Measurements from ENCODE around the gene SLC25A10.

The SLC25A10 gene

DNA sequence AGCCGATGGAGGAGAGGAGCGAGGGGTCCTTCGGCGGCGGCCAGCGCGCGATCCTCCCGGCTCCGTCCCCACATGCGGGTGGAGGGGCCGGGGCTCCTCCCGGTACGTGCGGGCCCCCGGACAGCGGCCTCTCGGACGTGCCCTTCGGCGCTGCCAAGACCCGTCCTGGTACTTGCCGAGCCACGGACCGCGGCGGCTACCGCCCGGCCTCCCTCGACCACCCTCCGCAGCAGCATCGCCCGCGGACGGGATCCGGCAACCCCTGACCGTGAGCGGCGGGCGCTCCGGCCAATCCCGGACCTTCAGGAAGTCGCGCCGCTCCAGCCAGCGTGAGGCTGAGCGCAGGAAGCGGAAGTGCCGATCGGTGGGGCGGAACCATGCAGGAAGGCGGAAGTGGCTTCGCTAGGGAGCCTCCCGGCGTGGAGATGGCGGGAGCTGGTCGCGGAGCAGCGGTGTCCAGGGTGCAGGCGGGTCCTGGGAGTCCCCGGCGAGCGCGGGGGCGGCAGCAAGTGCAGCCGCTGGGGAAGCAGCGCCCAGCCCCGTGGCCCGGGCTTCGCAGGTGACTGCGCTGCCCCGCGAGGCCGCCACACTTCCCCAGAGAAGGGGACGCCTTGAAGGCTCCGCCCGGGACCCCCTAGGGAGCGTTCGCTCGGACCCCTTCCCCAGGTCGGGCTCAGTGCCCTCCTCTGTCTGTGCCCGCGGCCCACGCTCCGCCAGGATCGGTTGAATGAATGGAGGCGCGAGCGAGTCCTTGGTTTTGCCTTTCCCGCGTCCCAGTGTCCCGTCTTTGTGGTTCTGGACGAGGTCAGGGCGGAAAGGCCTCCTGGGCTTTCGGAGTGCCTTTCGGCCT is 45.5 kb upstream of the SLC25A10 start, which contains the start of the genes CCDC137 and OXLD1 (continued):
- TF ChIP-seq, protein P1, sequence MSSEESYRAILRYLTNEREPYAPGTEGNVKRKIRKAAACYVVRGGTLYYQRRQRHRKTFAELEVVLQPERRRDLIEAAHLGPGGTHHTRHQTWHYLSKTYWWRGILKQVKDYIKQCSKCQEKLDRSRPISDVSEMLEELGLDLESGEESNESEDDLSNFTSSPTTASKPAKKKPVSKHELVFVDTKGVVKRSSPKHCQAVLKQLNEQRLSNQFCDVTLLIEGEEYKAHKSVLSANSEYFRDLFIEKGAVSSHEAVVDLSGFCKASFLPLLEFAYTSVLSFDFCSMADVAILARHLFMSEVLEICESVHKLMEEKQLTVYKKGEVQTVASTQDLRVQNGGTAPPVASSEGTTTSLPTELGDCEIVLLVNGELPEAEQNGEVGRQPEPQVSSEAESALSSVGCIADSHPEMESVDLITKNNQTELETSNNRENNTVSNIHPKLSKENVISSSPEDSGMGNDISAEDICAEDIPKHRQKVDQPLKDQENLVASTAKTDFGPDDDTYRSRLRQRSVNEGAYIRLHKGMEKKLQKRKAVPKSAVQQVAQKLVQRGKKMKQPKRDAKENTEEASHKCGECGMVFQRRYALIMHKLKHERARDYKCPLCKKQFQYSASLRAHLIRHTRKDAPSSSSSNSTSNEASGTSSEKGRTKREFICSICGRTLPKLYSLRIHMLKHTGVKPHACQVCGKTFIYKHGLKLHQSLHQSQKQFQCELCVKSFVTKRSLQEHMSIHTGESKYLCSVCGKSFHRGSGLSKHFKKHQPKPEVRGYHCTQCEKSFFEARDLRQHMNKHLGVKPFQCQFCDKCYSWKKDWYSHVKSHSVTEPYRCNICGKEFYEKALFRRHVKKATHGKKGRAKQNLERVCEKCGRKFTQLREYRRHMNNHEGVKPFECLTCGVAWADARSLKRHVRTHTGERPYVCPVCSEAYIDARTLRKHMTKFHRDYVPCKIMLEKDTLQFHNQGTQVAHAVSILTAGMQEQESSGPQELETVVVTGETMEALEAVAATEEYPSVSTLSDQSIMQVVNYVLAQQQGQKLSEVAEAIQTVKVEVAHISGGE (tag by site-specific recombination; conservative IDR thresholded peaks at IDR 0.05; ENCODE audit: low read depth): peak; percentile 93
- TF ChIP-seq, protein P2, sequence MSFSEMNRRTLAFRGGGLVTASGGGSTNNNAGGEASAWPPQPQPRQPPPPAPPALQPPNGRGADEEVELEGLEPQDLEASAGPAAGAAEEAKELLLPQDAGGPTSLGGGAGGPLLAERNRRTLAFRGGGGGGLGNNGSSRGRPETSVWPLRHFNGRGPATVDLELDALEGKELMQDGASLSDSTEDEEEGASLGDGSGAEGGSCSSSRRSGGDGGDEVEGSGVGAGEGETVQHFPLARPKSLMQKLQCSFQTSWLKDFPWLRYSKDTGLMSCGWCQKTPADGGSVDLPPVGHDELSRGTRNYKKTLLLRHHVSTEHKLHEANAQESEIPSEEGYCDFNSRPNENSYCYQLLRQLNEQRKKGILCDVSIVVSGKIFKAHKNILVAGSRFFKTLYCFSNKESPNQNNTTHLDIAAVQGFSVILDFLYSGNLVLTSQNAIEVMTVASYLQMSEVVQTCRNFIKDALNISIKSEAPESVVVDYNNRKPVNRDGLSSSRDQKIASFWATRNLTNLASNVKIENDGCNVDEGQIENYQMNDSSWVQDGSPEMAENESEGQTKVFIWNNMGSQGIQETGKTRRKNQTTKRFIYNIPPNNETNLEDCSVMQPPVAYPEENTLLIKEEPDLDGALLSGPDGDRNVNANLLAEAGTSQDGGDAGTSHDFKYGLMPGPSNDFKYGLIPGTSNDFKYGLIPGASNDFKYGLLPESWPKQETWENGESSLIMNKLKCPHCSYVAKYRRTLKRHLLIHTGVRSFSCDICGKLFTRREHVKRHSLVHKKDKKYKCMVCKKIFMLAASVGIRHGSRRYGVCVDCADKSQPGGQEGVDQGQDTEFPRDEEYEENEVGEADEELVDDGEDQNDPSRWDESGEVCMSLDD (tag by site-specific recombination; IDR thresholded peaks at IDR 0.05): peak; percentile 37; the same call in 1 of the 2 replicates
- TF ChIP-seq ZNF175 (tag by site-specific recombination; IDR thresholded peaks at IDR 0.05) (no peak), SETDB1 (IDR thresholded peaks at IDR 0.05; ENCODE audit: insufficient read length, low read length) (no peak), OSR2 (tag by site-specific recombination; IDR thresholded peaks at IDR 0.05) (no peak), ZNF184 (tag by site-specific recombination; IDR thresholded peaks at IDR 0.05) (0 out of 2 replicates have a peak, but pooled peaks have one; percentile 26), BCL11B (tag by site-specific recombination; IDR thresholded peaks at IDR 0.05; ENCODE audit: low read depth) (peak; percentile 82; the same call in 1 of the 2 replicates), ZNF843 (tag by site-specific recombination; IDR thresholded peaks at IDR 0.05) (no peak), EGR2 (tag by site-specific recombination; IDR thresholded peaks at IDR 0.05; ENCODE audit: low read depth) (peak; percentile 56), ZNF621 (tag by site-specific recombination; IDR thresholded peaks at IDR 0.05) (no peak), ZNF138 (tag by site-specific recombination; IDR thresholded peaks at IDR 0.05; ENCODE audit: borderline replicate concordance) (no peak), ZSCAN30 (tag by site-specific recombination; IDR thresholded peaks at IDR 0.05) (peak; percentile 60; the same call in 1 of the 2 replicates), ZNF292 (tag by site-specific recombination; IDR thresholded peaks at IDR 0.05; ENCODE audit: borderline replicate concordance, low read depth) (no peak), SP2 (tag by site-specific recombination; IDR thresholded peaks at IDR 0.05) (peak; percentile 99), ZNF157 (tag by site-specific recombination; IDR thresholded peaks at IDR 0.05) (no peak), ZNF155 (tag by site-specific recombination; IDR thresholded peaks at IDR 0.05) (no peak), ZNF529 (tag by site-specific recombination; IDR thresholded peaks at IDR 0.05; ENCODE audit: insufficient replicate concordance) (no peak), ZNF266 (tag by site-specific recombination; IDR thresholded peaks at IDR 0.05; ENCODE audit: low read depth) (no peak), PRDM1 (tag by site-specific recombination; IDR thresholded peaks at IDR 0.05) (no peak), ZNF48 (tag by site-specific recombination; IDR thresholded peaks at IDR 0.05) (no peak), BCL11A (tag by site-specific recombination; IDR thresholded peaks at IDR 0.05; ENCODE audit: low read depth) (no peak)
- TF ChIP-seq, protein P3, sequence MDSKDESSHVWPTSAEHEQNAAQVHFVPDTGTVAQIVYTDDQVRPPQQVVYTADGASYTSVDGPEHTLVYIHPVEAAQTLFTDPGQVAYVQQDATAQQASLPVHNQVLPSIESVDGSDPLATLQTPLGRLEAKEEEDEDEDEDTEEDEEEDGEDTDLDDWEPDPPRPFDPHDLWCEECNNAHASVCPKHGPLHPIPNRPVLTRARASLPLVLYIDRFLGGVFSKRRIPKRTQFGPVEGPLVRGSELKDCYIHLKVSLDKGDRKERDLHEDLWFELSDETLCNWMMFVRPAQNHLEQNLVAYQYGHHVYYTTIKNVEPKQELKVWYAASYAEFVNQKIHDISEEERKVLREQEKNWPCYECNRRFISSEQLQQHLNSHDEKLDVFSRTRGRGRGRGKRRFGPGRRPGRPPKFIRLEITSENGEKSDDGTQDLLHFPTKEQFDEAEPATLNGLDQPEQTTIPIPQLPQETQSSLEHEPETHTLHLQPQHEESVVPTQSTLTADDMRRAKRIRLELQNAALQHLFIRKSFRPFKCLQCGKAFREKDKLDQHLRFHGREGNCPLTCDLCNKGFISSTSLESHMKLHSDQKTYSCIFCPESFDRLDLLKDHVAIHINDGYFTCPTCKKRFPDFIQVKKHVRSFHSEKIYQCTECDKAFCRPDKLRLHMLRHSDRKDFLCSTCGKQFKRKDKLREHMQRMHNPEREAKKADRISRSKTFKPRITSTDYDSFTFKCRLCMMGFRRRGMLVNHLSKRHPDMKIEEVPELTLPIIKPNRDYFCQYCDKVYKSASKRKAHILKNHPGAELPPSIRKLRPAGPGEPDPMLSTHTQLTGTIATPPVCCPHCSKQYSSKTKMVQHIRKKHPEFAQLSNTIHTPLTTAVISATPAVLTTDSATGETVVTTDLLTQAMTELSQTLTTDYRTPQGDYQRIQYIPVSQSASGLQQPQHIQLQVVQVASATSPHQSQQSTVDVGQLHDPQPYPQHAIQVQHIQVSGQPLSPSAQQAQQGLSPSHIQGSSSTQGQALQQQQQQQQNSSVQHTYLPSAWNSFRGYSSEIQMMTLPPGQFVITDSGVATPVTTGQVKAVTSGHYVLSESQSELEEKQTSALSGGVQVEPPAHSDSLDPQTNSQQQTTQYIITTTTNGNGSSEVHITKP (tag by site-specific recombination; IDR thresholded peaks at IDR 0.05): peak; percentile 72
- TF ChIP-seq, protein P4, sequence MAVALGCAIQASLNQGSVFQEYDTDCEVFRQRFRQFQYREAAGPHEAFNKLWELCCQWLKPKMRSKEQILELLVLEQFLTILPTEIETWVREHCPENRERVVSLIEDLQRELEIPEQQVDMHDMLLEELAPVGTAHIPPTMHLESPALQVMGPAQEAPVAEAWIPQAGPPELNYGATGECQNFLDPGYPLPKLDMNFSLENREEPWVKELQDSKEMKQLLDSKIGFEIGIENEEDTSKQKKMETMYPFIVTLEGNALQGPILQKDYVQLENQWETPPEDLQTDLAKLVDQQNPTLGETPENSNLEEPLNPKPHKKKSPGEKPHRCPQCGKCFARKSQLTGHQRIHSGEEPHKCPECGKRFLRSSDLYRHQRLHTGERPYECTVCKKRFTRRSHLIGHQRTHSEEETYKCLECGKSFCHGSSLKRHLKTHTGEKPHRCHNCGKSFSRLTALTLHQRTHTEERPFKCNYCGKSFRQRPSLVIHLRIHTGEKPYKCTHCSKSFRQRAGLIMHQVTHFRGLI (tag by site-specific recombination; IDR thresholded peaks at IDR 0.05): no peak
- TF ChIP-seq, protein P5, sequence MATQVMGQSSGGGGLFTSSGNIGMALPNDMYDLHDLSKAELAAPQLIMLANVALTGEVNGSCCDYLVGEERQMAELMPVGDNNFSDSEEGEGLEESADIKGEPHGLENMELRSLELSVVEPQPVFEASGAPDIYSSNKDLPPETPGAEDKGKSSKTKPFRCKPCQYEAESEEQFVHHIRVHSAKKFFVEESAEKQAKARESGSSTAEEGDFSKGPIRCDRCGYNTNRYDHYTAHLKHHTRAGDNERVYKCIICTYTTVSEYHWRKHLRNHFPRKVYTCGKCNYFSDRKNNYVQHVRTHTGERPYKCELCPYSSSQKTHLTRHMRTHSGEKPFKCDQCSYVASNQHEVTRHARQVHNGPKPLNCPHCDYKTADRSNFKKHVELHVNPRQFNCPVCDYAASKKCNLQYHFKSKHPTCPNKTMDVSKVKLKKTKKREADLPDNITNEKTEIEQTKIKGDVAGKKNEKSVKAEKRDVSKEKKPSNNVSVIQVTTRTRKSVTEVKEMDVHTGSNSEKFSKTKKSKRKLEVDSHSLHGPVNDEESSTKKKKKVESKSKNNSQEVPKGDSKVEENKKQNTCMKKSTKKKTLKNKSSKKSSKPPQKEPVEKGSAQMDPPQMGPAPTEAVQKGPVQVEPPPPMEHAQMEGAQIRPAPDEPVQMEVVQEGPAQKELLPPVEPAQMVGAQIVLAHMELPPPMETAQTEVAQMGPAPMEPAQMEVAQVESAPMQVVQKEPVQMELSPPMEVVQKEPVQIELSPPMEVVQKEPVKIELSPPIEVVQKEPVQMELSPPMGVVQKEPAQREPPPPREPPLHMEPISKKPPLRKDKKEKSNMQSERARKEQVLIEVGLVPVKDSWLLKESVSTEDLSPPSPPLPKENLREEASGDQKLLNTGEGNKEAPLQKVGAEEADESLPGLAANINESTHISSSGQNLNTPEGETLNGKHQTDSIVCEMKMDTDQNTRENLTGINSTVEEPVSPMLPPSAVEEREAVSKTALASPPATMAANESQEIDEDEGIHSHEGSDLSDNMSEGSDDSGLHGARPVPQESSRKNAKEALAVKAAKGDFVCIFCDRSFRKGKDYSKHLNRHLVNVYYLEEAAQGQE (tag by site-specific recombination; IDR thresholded peaks at IDR 0.05): no peak
